Suppressor macrophage treated with lipopolysaccharide for 4 hours (primary cell): ENCODE data around the gene C1QTNF7.

ENCODE experiments used
- DNase-seq: peaks from one replicate; pipeline ENCODE4 v3.0.0-alpha.2; 2020

Gene C1QTNF7

DNA sequence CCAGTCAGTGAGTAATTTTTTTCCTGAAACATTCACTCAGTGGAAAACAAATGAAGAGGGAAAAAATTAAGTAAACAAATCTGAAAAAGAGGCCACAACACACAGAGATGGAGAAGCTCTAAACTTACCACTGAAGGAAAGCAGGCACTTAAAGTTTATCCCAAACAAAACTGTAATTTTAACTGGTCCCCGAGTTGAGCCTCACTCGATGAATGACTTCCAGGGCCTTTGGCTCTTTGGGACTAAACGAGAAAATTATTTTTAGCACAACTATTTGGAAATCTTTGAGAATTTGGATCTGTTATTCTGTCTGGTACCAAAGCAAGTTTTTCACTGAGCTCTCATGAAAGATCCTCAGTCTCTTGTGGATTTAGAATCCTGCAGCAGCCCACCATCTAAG lies at the start of gene C1QTNF7:
Gene C1QTNF7, plus strand, starts transcription at position 333 of the 400 bp plus-strand sequence. CDS start 7,711 bp downstream, outside the sequence.
- no peak for DNase-seq

- peak; percentile 79 for DNase-seq
Measured at GRCh38 chr4:15378062-15378461, 49.8 kb upstream of the C1QTNF7 start.

DNA sequence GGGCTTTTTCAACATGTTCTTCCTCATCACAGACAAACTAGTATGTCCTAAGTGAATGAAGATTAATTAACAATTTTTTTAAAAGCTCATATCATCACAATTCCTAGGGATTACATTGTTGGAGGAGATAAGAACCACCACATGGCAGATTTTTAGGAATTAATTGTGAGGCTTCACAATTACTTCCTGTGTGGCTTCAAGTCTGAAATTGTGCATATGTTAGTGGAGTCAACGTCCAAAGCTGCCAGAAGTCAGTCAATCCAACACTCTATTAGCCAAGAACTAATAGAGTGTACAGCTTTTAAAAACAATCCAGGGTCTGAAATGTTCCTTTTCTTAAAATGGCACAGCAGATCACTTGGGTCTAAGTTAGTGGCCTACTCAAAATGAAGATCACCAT lies 49.3 kb upstream of the C1QTNF7 start:
- no peak for DNase-seq

GRCh38 chr4:15381806-15382338 lies 46.0 kb upstream of the C1QTNF7 start:
- DNase-seq: no peak

GRCh38 chr4:15382669-15383273 lies 45.1 kb upstream of the C1QTNF7 start:
- DNase-seq: no peak

DNA sequence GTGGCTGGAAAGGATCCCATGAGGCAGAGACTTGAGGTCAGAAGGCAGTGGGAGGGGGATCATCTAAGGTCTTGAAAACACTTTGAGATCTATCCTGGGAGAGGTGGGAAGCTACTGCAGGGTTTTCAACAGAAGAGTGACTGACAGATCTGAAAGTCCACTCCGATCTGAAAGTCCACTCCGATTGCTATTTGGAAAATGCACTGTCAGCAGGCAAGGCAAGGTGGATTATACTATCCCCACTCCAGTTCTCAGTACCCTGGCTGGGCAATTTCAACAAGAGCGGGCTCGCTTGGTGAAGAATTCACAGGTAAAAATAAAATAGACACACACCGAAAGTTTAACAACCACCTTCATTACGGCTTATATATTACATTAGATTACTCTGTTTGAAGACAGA lies 42.3 kb upstream of the C1QTNF7 start:
- DNase-seq: no peak

GRCh38 chr4:15385928-15386327 lies 41.9 kb upstream of the C1QTNF7 start:
- DNase-seq: no peak

- no peak for DNase-seq
Measured at GRCh38 chr4:15390494-15390893, 37.3 kb upstream of the C1QTNF7 start.

DNA sequence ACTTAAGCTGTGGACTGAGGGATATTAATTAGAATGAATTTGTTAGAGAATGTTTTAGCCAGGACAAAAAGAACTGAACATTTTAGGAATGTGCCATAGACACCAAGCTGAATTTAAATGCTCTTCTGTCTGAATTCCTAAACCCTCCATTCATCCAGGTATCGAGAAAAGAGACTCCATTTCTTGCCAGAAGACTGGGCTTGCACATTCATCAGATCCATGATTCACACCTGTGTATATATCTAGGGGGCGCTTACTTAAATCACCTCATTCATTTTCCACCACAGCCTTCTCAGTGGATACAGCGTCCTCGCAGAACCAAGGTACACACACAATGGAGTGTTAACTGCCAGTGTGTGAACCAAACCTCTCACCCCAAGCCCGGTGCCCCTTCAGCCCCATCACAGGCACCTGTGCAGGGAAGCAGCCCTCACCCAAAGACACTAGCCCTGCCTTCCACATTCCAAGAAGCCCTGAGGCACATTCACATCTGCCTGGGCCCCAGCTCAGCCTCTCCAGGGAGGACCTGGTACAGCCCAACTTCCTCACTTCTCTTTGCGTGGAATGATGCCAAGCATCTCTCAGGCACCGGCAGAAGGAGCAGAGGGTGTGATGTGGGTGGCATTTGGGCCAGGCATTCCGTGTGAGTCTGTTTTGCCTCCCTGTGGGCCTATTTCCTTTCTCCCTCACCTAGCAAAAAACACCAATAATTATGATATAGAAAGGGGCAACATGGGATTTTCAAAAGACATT lies 35.6 kb upstream of the C1QTNF7 start:
- DNase-seq: no peak

- DNase-seq: no peak
Measured at GRCh38 chr4:15395311-15395710, 32.5 kb upstream of the C1QTNF7 start.

DNA sequence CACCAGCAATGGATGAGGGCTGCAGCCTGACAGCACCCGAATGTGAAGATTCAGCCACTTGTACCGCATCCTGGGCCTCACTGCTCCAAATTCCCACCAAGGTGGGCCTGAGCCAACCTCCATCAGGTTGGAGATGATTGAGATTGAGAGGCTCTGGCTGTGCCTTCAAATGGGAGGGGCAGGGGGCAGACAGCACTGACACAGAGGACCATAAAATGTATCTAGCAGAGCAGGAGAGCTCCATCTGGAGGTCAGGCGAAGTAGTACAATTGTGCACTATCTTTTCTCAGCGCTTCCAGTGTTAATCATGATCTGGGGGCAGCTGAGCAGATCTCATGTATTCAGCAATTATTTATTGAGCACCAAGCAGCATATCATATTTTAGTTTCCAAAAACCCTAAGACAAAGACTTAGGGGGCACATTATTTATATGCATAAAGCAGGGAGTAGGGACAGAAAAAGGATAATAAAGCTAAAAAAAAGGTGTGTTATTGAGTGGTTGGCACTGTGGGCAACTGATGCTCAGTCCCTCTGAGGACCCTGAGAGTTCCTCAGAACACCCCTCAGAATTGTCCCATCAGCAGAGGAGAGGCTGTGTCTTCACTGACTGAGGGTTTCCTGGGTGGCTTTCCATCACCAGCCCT lies 31.6 kb upstream of the C1QTNF7 start:
- DNase-seq: peak; percentile 68

DNA sequence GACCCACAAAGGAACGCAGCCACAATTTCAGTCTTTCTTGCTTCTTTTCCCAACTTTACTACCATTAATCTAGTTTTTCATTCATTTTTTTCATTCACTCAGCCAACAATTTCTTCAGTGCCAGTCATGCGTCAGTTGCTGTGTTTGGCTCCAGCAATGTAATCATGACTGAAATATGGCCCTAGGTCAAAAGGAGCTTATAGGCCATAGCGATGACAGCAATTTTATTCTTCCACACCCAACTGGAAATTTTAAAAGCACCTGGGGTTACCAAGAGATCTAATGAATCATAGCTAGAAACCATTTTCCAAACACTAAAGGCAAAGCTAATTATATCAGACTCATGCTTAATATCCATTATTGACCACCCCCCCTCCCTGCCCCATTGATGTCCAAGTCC lies 29.8 kb upstream of the C1QTNF7 start:
- no peak for DNase-seq

DNA sequence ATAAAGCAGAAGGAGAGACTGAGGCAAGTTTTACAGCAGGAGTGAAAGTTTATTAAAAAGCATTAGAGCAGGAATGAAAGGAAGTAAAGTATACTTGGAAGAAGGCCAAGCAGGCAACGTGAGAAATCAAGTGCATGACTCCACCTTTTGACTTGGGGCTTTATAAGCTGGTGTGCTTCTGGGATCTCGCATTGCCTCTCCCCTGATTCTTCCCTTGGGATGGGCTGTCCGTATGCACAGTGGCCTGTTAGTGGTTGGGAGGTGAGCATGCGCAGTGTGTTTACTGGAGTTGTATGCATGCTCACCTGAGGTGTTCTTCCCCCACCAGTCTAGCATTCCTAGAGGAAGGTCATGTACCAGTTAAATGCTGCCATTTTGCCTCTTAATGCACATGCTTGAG lies 29.1 kb upstream of the C1QTNF7 start:
- no peak for DNase-seq

DNA sequence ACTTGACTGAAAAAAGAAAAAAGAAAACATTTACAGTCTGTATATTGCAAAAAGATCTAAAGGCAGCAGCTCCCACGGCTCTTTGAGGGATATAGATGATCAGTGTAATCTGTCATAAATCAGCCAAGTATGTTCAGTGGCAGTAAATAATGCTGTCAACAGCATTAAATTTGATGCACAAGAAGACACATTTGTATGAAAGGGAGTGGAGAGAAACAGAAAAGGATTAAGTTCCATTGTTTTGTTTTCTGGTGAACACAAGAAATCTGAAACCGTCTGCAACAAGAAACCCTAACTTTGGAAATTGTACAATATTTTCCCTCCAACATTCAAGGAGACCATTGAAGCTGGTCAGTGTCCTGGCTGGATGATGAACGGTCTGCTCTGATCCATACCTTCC lies 27.6 kb upstream of the C1QTNF7 start:
- no peak for DNase-seq

DNA sequence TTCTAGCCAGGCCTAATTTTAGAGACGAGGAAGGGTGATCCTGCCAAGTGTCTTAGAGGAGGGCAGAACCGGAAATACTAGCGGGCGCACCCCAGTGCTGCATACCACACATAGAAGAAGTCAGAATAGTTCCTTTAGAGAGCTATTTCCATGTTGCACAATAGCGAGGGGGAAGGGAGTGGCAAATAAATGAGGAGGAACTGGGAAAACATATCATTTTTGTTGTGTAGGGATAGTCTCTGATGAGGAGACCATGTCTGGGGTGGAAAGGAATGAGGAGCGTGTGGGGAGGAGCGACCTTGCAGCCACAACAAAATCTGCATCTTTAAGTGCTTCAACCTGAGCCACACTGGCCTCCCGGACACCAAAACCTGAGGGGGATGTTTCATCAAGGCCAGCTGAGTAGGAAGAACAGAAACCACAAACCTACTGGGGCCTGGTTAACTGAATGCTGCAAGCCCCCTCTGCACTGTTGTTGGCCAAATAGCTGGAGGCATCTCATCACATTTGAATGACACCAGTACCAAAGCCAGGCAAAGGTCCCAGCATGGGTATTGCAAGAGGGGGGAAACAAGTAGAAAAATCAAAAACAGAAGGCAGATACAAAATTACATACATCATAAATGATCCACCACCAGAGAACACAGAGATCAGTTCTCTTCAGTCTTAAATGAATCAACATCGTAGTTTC lies 26.7 kb upstream of the C1QTNF7 start:
- DNase-seq: peak; percentile 60

GRCh38 chr4:15402146-15402545 lies 25.7 kb upstream of the C1QTNF7 start:
- no peak for DNase-seq

GRCh38 chr4:15402974-15403373 lies 24.9 kb upstream of the C1QTNF7 start:
- peak; percentile 25 for DNase-seq

- DNase-seq: no peak
Measured at GRCh38 chr4:15405018-15405417, 22.8 kb upstream of the C1QTNF7 start.

DNA sequence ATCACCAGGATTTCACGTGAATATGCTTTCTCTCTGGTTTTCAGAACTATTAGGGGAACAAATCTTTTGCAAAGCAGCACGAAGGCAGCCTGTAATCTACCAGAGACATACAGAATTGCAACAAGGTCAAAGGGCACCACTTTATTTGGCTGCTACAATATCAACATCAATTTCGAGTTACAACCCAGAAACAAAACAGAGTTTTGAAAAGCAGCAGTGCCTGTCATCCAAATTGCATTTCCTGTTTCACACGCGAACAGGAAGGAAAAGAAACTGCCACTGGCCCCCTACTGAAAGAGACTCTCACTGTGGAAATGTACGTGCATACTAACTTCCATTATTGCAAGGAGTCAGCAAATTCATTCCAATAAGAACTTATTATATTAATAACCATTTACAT lies 17.1 kb upstream of the C1QTNF7 start:
- peak; percentile 61 for DNase-seq

DNA sequence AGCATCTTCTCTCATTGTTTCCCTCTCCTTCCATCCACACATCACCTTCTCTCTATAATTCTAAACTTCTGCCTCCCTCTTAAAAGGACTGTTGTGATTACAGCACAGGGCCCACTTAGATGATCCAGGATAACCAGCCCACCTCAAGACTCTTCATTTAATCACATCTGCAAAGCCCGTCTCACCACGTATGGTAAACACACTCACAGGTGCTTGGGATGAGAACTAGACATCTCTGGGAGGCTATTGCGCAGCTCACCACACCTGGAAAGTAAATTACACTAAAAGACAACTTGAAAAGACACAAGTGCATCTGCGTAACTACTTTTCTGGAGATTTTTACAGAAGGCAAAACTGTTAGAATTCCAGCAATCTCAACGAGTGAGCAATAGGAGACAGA lies 15.4 kb upstream of the C1QTNF7 start:
- DNase-seq: no peak

DNA sequence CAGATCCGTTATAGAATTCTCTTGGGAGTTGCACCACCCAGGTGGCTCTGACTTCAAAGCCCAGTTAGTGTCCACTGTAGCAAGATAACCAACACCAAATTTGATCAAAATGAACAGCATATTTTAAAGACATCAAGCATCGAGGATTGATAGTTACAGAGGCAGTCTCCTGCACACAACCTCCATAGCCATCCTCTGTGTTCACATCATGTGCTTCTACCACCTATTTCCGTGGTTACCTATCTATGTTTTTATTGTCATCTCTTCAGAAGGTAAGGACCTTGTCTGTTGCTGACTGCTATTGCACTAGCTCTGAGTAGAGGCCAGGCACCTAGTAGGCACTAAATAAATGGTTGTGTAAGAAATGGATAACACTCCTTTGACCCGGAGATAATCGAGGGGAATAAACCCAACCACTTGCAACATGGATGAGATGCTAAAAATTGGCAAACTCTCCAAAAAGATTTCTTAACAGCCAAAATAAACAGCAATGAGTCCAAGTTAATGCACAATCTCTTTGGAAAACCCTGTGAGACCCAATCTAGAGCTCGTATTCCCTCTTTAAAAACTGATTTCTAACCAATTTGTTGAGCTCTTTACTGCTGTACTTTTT lies 14.7 kb upstream of the C1QTNF7 start:
- DNase-seq: no peak

GRCh38 chr4:15413623-15414019 lies 14.2 kb upstream of the C1QTNF7 start:
- peak; percentile 52 for DNase-seq

GRCh38 chr4:15414551-15415091 lies 13.2 kb upstream of the C1QTNF7 start:
- no peak for DNase-seq
